B cell (primary cell): ENCODE data around the gene SMPX. TPM values are rescaled to one million over a fixed set of nuclear protein-coding genes. Genes with fewer than 3 reads are reported as not detected.

Experiments
- ATAC-seq: fragments of 200-7000 bp; cut with Tn5 transposase; one replicate; pipeline ENCODE4 v1.10.0; 2021; ENCODE audit warnings: low read depth, mild to moderate bottlenecking, moderate number of reproducible peaks, moderate library complexity
- CTCF ChIA-PET: fragments of 350-600 bp; sonication (Branson Sonifier 250); formaldehyde crosslinking; loops from one replicate; lab custom pipeline; 2021; ENCODE audit warnings: antibody characterized with exemption, inconsistent platforms; lab: Charles Lee
- POLR2A ChIA-PET: fragments of 350-600 bp; sonication (Branson Sonifier 250); formaldehyde crosslinking; loops from one replicate; lab custom pipeline; 2021; ENCODE audit warnings: antibody characterized with exemption; lab: Charles Lee
- DNase-seq: peaks from one replicate; pipeline ENCODE4 v3.0.0; 2013
- H2AFZ ChIP-seq: 2 replicates; pipeline ENCODE4 v1.6.1; 2012; ENCODE audit warnings: mild to moderate bottlenecking, low read depth, low read length; ENCODE audit not compliant: insufficient read depth, poor library complexity, severe bottlenecking
- H3K27ac ChIP-seq, 2 donors: 1 replicate in 1 of 2; 2 replicates in 1 of 2; pipeline ENCODE4 v1.5.1; 2012 to 2013; ENCODE audit warnings: low read length in 2 of 2, mild to moderate bottlenecking in 2 of 2, moderate library complexity in 1 of 2
- H3K27me3 ChIP-seq, 4 experiments: fragments of 200-600 bp in 1 of 4; sonication (generic) in 1 of 4; replicated peaks in 1 of 4; 1 replicate in 2 of 4; 2 replicates in 2 of 4; pipeline versions ENCODE4 v1.6.1 to v1.7.0; 2013 to 2016; ENCODE audit warnings: low read length in 3 of 4, mild to moderate bottlenecking in 2 of 4, mixed read lengths in 1 of 4, moderate library complexity in 1 of 4; ENCODE audit not compliant: insufficient read depth in 4 of 4, control insufficient read depth in 3 of 4; ENCODE audit errors: control extremely low read depth in 1 of 4
- H3K36me3 ChIP-seq, 2 experiments: replicated peaks in 1 of 2; 1 replicate in 1 of 2; 2 replicates in 1 of 2; pipeline versions ENCODE4 v1.6.1 to v1.7.1; 2013; ENCODE audit warnings: low read length in 1 of 2; ENCODE audit not compliant: insufficient read depth in 2 of 2, control insufficient read depth in 1 of 2; ENCODE audit errors: control extremely low read depth in 1 of 2, extremely low read depth in 1 of 2
- H3K4me1 ChIP-seq, 2 donors: fragments of 200-600 bp in 1 of 2; sonication (generic) in 1 of 2; 1 replicate in 1 of 2; 2 replicates in 1 of 2; pipeline versions ENCODE4 v1.5.1 to v1.6.1; 2013 to 2017; ENCODE audit warnings: low read length in 2 of 2; ENCODE audit not compliant: control insufficient read depth in 2 of 2, insufficient read depth in 2 of 2
- H3K4me2 ChIP-seq: replicated peaks from 2 replicates; pipeline ENCODE3; 2012; ENCODE audit warnings: mild to moderate bottlenecking, low read depth, low read length; ENCODE audit not compliant: poor library complexity, severe bottlenecking
- H3K4me3 ChIP-seq, 5 experiments: fragments of 200-600 bp in 1 of 5; sonication (generic) in 1 of 5; 1 replicate in 3 of 5; 2 replicates in 2 of 5; pipeline versions ENCODE4 v1.5.1 to v1.7.0; 2011 to 2016; ENCODE audit warnings: low read length in 4 of 5, mild to moderate bottlenecking in 4 of 5, low read depth in 2 of 5, control low read depth in 1 of 5, moderate library complexity in 1 of 5; ENCODE audit not compliant: insufficient read depth in 1 of 5; ENCODE audit errors: control extremely low read depth in 1 of 5, extremely low read depth in 1 of 5
- H3K79me2 ChIP-seq: fragments of 200-600 bp; sonication (generic); one replicate; pipeline ENCODE4 v1.6.0; 2016; ENCODE audit warnings: low read length; ENCODE audit not compliant: control insufficient read depth, insufficient read depth
- H3K9ac ChIP-seq: fragments of 200-600 bp; sonication (generic); 2 replicates; pipeline ENCODE4 v1.6.1; 2017; ENCODE audit warnings: mild to moderate bottlenecking, low read length, moderate library complexity
- H3K9me3 ChIP-seq, 3 donors: one replicate each; pipeline versions ENCODE4 v1.6.1 to v1.7.1; 2013; ENCODE audit warnings: low read length in 2 of 3; ENCODE audit not compliant: control insufficient read depth in 2 of 3, insufficient read depth in 1 of 3; ENCODE audit errors: control extremely low read depth in 1 of 3
- H4K20me1 ChIP-seq: 2 replicates; pipeline ENCODE4 v1.6.0; 2012; ENCODE audit warnings: mild to moderate bottlenecking, low read length; ENCODE audit not compliant: insufficient read depth, control insufficient read depth, poor library complexity, severe bottlenecking
- H3K27ac Mint-ChIP-seq: one replicate; pipeline ENCODE4 v1.8.0; 2021; ENCODE audit warnings: mixed read lengths
- H3K27me3 Mint-ChIP-seq: one replicate; pipeline ENCODE4 v1.8.0; 2021; ENCODE audit warnings: mixed read lengths
- H3K4me1 Mint-ChIP-seq: one replicate; pipeline ENCODE4 v1.8.0; 2021; ENCODE audit warnings: mixed read lengths
- H3K4me3 Mint-ChIP-seq: one replicate; pipeline ENCODE4 v1.8.0; 2021; ENCODE audit warnings: mixed read lengths
- H3K9me3 Mint-ChIP-seq: one replicate; pipeline ENCODE4 v1.8.0; 2022; ENCODE audit warnings: mixed read lengths; ENCODE audit not compliant: insufficient read depth
- EZH2 ChIP-seq: IDR thresholded peaks from 2 replicates; pipeline ENCODE4 v1.6.1; 2012; ENCODE audit warnings: borderline replicate concordance, low read depth, mild to moderate bottlenecking, moderate library complexity, low read length; ENCODE audit not compliant: insufficient read depth, poor library complexity, severe bottlenecking
- WGBS: methylation state at CpG from one replicate; pipeline ENCODE4 v1.1.5; 2013; ENCODE audit warnings: missing lambda C conversion rate; ENCODE audit not compliant: insufficient coverage; 5-methylcytosine and 5-hydroxymethylcytosine counted together
- intact Hi-C: fragments of 100-400 bp; cut with micrococcal nuclease; formaldehyde crosslinking; loops from one replicate; pipeline ENCODE4 v1.10.0; 2022
- polyA plus RNA-seq: library from polyadenylated mRNA; depleted of rRNA; stranded (reverse); fragments of >200 nt; gene quantifications from 2 replicates; pipeline ENCODE4 v1.2.3, GENCODE V29; 2012
- total RNA-seq, 2 donors: library from RNA; stranded (reverse); fragments of 120-200 nt in 1 of 2; gene quantifications; 1 replicate in 1 of 2; 2 replicates in 1 of 2; pipeline versions ENCODE4 v1.2.3 to v1.2.4, GENCODE V29; 2013 to 2022
- TF ChIP-seq, protein P1 (sequence below): fragments of 200-600 bp; IDR thresholded peaks from one replicate; pipeline ENCODE4 v1.8.0; 2022; ENCODE audit warnings: antibody characterized with exemption, mild to moderate bottlenecking

The SMPX gene
- total and polyA plus RNA-seq, 2 donors (not counting 1 experiment from before 2014, with no cell fraction given) = not detected

DNA sequence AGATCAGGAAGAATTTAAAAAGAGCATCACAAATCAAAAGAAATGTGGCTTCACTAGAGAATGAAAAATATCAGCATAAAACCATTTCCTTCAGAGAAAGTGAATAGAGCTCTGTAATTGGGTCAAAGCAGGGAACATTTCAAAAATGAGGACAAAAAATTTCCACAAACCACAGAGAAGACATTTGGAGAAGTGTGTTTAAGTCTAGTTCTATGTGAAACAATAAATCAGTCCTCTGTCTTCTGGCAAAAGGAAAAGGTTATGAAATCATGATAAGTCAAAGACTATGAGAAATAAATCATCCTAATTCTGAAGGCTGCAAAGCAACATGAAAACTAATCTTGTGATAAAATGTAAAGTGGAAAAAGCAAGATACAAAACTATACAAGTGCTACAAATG lies 27.9 kb downstream of the SMPX start:
- no peak overlapping the region for H3K4me3 ChIP-seq
- no peak for TF ChIP-seq EZH2
- TF ChIP-seq, protein P1, sequence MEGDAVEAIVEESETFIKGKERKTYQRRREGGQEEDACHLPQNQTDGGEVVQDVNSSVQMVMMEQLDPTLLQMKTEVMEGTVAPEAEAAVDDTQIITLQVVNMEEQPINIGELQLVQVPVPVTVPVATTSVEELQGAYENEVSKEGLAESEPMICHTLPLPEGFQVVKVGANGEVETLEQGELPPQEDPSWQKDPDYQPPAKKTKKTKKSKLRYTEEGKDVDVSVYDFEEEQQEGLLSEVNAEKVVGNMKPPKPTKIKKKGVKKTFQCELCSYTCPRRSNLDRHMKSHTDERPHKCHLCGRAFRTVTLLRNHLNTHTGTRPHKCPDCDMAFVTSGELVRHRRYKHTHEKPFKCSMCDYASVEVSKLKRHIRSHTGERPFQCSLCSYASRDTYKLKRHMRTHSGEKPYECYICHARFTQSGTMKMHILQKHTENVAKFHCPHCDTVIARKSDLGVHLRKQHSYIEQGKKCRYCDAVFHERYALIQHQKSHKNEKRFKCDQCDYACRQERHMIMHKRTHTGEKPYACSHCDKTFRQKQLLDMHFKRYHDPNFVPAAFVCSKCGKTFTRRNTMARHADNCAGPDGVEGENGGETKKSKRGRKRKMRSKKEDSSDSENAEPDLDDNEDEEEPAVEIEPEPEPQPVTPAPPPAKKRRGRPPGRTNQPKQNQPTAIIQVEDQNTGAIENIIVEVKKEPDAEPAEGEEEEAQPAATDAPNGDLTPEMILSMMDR = no peak
- H3K9me3 Mint-ChIP-seq = no peaks in the 10 kb centered on the region
- no peak overlapping the region for H2AFZ ChIP-seq
- ChIA-PET POLR2A (no interaction called here), CTCF (no interaction called here)
- no peak overlapping the region for H3K4me2 ChIP-seq
- H4K20me1 ChIP-seq = no peaks in the 10 kb centered on the region
- no peaks in the 10 kb centered on the region for H3K4me1 ChIP-seq
- H3K4me1 Mint-ChIP-seq = no peaks in the 10 kb centered on the region
- H3K27ac Mint-ChIP-seq = no peak overlapping the region
- no peaks in the 10 kb centered on the region for H3K9me3 ChIP-seq
- peaks cover 0 to 3% (median 0%) of the 10 kb centered on the region in 4 experiments for H3K27me3 ChIP-seq
- H3K27me3 Mint-ChIP-seq = peaks cover 17% of the 10 kb centered on the region
- H3K9ac ChIP-seq = no peak overlapping the region
- no peak for DNase-seq
- no peaks in the 10 kb centered on the region for H3K36me3 ChIP-seq
- no peak overlapping the region for H3K27ac ChIP-seq
- no peak overlapping the region for H3K4me3 Mint-ChIP-seq
- intact Hi-C loops = no loop called here
- ATAC-seq = no peak
- H3K79me2 ChIP-seq = no peaks in the 10 kb centered on the region

DNA sequence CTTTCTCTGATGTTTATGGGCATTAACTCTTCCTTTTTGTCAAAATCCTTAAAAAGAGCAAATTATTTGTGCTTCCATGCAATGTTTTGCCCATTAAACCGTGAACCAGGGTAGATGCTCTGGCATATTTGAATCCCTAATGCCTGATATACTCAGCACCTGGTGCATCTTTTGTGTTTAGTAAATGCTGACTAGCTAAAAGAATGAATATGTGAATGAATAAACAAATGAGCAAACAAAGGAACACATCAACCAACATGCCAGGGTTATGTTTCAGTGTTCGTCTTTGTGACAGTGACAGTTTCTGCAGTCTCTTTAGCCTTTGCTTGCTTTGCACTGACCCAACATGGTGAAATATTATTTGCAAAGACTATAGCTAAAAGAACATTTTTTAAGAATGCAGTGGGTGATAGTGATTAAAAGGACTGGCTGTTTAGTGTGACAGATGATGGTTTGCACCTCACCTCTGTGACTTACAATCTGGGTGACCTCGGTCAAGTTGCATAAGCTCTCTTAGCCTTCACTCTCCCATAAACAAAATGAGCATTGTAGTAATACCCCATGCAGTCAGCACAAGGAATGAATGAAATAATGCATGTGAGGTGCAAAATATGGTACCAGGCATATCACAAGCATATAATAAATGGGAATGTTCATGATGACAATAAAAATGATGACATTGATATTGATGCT lies 29.5 kb downstream of the SMPX start:
- no peak overlapping the region for H3K27ac Mint-ChIP-seq
- H3K36me3 ChIP-seq = no peaks in the 10 kb centered on the region
- no peak overlapping the region for H2AFZ ChIP-seq
- H3K4me3 Mint-ChIP-seq = no peak overlapping the region
- H3K9me3 Mint-ChIP-seq = no peaks in the 10 kb centered on the region
- DNase-seq (no peak), ATAC-seq (no peak)
- ChIA-PET CTCF (no interaction called here), POLR2A (no interaction called here)
- no peak overlapping the region for H3K9ac ChIP-seq
- H3K9me3 ChIP-seq = no peaks in the 10 kb centered on the region
- intact Hi-C loops = no loop called here
- no peaks in the 10 kb centered on the region for H3K79me2 ChIP-seq
- H3K4me1 ChIP-seq = no peaks in the 10 kb centered on the region
- no peak overlapping the region for H3K4me3 ChIP-seq
- TF ChIP-seq, protein P1 = no peak
- TF ChIP-seq EZH2 = no peak
- no peak overlapping the region for H3K27ac ChIP-seq
- H3K27me3 Mint-ChIP-seq = peaks cover 15% of the 10 kb centered on the region
- H3K4me1 Mint-ChIP-seq = no peaks in the 10 kb centered on the region
- H3K4me2 ChIP-seq = no peak overlapping the region
- H3K27me3 ChIP-seq = no peaks in the 10 kb centered on the region
- no CpG with 5 or more reads among the region's 3 CpGs for WGBS
- H4K20me1 ChIP-seq = no peaks in the 10 kb centered on the region
